GM23248 (cell line): ENCODE data around the gene SLC46A1. TPM values are rescaled to one million over a fixed set of nuclear protein-coding genes. Genes with fewer than 3 reads are reported as not detected.
A peak's percentile ranks its signal among the peaks of the same experiment; 100 is the strongest.

Source experiments
- DNase-seq: peaks from one replicate; pipeline ENCODE4 v3.0.0-alpha.2; 2015
- H2AFZ ChIP-seq: fragments of 200-600 bp; sonication (generic); 2 replicates; pipeline ENCODE4 v1.6.1; 2016; ENCODE audit warnings: antibody characterized with exemption
- H3F3A ChIP-seq: fragments of 200-600 bp; sonication (generic); 2 replicates; pipeline ENCODE4 v1.6.1; 2016; ENCODE audit warnings: mild to moderate bottlenecking, antibody characterized with exemption, mixed run types; ENCODE audit not compliant: insufficient read depth
- H3K27ac ChIP-seq: fragments of 200-600 bp; sonication (generic); 2 replicates; pipeline ENCODE4 v1.5.1; 2016; ENCODE audit warnings: mild to moderate bottlenecking
- H3K27me3 ChIP-seq: fragments of 200-600 bp; sonication (generic); replicated peaks from 2 replicates; pipeline ENCODE4 v1.6.1; 2016; ENCODE audit warnings: mild to moderate bottlenecking; ENCODE audit not compliant: insufficient read depth
- H3K36me3 ChIP-seq: fragments of 200-600 bp; sonication (generic); 2 replicates; pipeline ENCODE4 v1.6.1; 2016; ENCODE audit warnings: low read depth, mild to moderate bottlenecking
- H3K4me1 ChIP-seq: fragments of 200-600 bp; sonication (generic); 2 replicates; pipeline ENCODE4 v1.6.1; 2016; ENCODE audit warnings: mild to moderate bottlenecking; ENCODE audit not compliant: insufficient read depth
- H3K4me2 ChIP-seq: fragments of 200-600 bp; sonication (generic); one replicate; pipeline ENCODE4 v1.6.1; 2016; ENCODE audit warnings: mild to moderate bottlenecking; ENCODE audit not compliant: unreplicated experiment
- H3K4me3 ChIP-seq: fragments of 200-600 bp; sonication (generic); 2 replicates; pipeline ENCODE4 v1.5.1; 2016; ENCODE audit warnings: mild to moderate bottlenecking
- H3K79me2 ChIP-seq: fragments of 200-600 bp; sonication (generic); 2 replicates; pipeline ENCODE4 v1.6.1; 2016; ENCODE audit warnings: mild to moderate bottlenecking; ENCODE audit not compliant: insufficient read depth
- H3K9ac ChIP-seq: fragments of 200-600 bp; sonication (generic); 2 replicates; pipeline ENCODE4 v1.6.1; 2016; ENCODE audit warnings: mild to moderate bottlenecking
- H3K9me2 ChIP-seq: fragments of 200-600 bp; sonication (generic); 2 replicates; pipeline ENCODE4 v1.6.1; 2016; ENCODE audit warnings: mixed run types, mild to moderate bottlenecking, moderate library complexity; ENCODE audit not compliant: insufficient read depth
- H3K9me3 ChIP-seq: fragments of 200-600 bp; sonication (generic); one replicate; pipeline ENCODE4 v1.6.1; 2017; ENCODE audit warnings: low read depth
- H4K20me1 ChIP-seq: fragments of 200-600 bp; sonication (generic); 2 replicates; pipeline ENCODE4 v1.6.0; 2016; ENCODE audit not compliant: insufficient read depth
- EZH2 ChIP-seq: fragments of 200-600 bp; sonication (generic); IDR thresholded peaks from 2 replicates; pipeline ENCODE4 v1.6.1; 2018; ENCODE audit warnings: antibody characterized with exemption, mild to moderate bottlenecking; ENCODE audit not compliant: insufficient read depth, poor library complexity, severe bottlenecking
- EZH2phosphoT487 ChIP-seq: fragments of 200-600 bp; sonication (generic); IDR thresholded peaks from 2 replicates; pipeline ENCODE4 v1.6.1; 2018; ENCODE audit warnings: antibody characterized with exemption, moderate library complexity, mild to moderate bottlenecking, low read depth; ENCODE audit not compliant: insufficient read depth
- WGBS, 2 experiments: methylation state at CpG; one replicate each; pipeline ENCODE4 v1.1.6; 2015 to 2017; ENCODE audit warnings: low lambda C conversion rate in 2 of 2, low coverage in 1 of 2; ENCODE audit errors: missing lambda C conversion rate in 2 of 2; 5-methylcytosine and 5-hydroxymethylcytosine counted together
- in situ Hi-C: fragments of 300-500 bp; cut with MboI; formaldehyde crosslinking; loops from 2 replicates; pipeline ENCODE4 v1.15.0; 2020
- polyA plus RNA-seq: library from polyadenylated mRNA; unstranded; fragments of >200 nt; fragmentation: Nextera tagmentation; extraction: Ambion mirVana; gene quantifications from 2 replicates; pipeline ENCODE4 v1.2.1, GENCODE V29; 2016
- total RNA-seq: library from RNA; depleted of rRNA; stranded (reverse); fragments of >200 nt; shearing (Covaris generic); gene quantifications from 2 replicates; pipeline ENCODE4 v1.2.3, GENCODE V29; 2014

SLC46A1 gene
- total and polyA plus RNA-seq, 2 experiments from 2014 or later, result 4.9 to 11.1 TPM

DNA sequence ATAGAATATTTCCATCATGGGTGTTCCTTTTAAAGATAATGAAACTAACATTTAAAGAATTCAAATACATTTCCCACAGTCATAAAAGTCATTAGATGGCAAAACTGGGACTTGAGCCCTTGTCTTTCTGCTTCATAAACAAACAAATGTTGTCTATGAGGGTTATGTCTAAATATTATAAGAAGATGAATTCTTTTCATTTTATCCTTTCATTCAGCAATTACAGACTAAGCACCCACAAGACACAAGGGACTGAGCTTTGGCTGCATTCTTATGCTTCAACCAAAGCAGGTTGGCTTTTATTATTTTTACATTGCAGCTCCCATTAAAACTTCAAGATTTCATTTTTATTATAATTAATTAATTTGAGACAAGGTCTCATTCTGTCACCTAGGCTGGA, 19.6 kb downstream of the SLC46A1 start:
- no peak for TF ChIP-seq EZH2
- TF ChIP-seq EZH2phosphoT487, result no peak
- H3F3A ChIP-seq, result no peaks in the 10 kb centered on the region
- DNase-seq, result no peak
- H3K4me2 ChIP-seq, result no peak overlapping the region
- H3K9me2 ChIP-seq, result no peaks in the 10 kb centered on the region
- H3K4me3 ChIP-seq, result no peak overlapping the region
- no peaks in the 10 kb centered on the region for H3K4me1 ChIP-seq
- in situ Hi-C loops, result no loop called here
- H3K27ac ChIP-seq, result no peak overlapping the region
- no peaks in the 10 kb centered on the region for H3K27me3 ChIP-seq
- H2AFZ ChIP-seq, result no peak overlapping the region
- peaks cover 8% of the 10 kb centered on the region; the same call in 1 of the 2 replicates for H3K36me3 ChIP-seq
- H3K9me3 ChIP-seq, result no peaks in the 10 kb centered on the region
- no peaks in the 10 kb centered on the region for H3K79me2 ChIP-seq
- H4K20me1 ChIP-seq, result no peaks in the 10 kb centered on the region
- H3K9ac ChIP-seq, result no peak overlapping the region

- no peak overlapping the region for H2AFZ ChIP-seq
- WGBS, 2 experiments, result 98% methylated on average over 8 of the region's 8 CpGs
- H3K79me2 ChIP-seq, result no peaks in the 10 kb centered on the region
- H4K20me1 ChIP-seq, result no peaks in the 10 kb centered on the region
- H3K36me3 ChIP-seq, result 0 out of 2 replicates have a peak, but pooled peaks cover 8% of the 10 kb centered on the region
- H3K4me2 ChIP-seq, result no peak overlapping the region
- H3K9ac ChIP-seq, result no peak overlapping the region
- H3K27ac ChIP-seq, result no peak overlapping the region
- H3F3A ChIP-seq, result no peaks in the 10 kb centered on the region
- in situ Hi-C loops, result no loop called here
- DNase-seq, result no peak
- no peaks in the 10 kb centered on the region for H3K9me3 ChIP-seq
- H3K27me3 ChIP-seq, result no peaks in the 10 kb centered on the region
- TF ChIP-seq EZH2phosphoT487 (no peak), EZH2 (no peak)
- no peaks in the 10 kb centered on the region for H3K9me2 ChIP-seq
- H3K4me1 ChIP-seq, result peaks cover 1% of the 10 kb centered on the region; the same call in 1 of the 2 replicates
- H3K4me3 ChIP-seq, result no peak overlapping the region
Observed at GRCh38 chr17:28385406-28385805, 20.6 kb downstream of the SLC46A1 start.

- no peak overlapping the region for H2AFZ ChIP-seq
Observed at GRCh38 chr17:28385037-28385400, 21.0 kb downstream of the SLC46A1 start.

DNA sequence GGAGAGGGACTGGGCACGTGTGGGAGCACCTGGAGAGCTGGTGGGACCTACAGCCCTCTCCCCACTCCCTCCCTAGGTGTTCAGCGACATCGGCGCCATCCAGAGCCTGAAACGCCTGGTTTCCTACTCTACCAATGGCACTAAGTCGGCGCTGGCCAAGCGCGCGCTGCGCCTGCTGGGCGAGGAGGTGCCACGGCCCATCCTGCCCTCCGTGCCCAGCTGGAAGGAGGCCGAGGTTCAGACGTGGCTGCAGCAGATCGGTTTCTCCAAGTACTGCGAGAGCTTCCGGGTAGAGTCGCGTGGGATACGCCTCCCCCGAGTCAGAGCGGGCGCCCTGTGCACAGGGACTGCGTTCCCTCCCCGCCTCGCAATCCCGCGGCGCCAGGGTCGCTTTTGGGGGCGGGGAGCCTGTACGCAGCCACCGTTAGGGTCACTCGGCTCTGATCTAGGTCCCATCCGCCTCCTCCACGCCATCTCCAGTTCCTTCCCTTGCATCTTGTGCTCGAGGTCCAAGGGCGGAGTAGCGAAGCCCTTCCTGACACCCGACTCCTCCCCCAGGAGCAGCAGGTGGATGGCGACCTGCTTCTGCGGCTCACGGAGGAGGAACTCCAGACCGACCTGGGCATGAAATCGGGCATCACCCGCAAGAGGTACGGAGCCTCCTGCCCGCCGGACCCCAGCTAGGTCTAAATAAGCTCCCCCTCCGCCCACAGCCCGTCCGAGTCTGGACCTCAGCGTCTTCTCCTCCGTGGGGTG, 21.6 kb downstream of the SLC46A1 start:
- in situ Hi-C loops, result no loop called here
- H3K9ac ChIP-seq, result peak overlapping the region; percentile 71
- peak overlapping the region; percentile 76 for H2AFZ ChIP-seq
- TF ChIP-seq EZH2 (no peak), EZH2phosphoT487 (no peak)
- no peaks in the 10 kb centered on the region for H3K27me3 ChIP-seq
- no peaks in the 10 kb centered on the region for H3K9me2 ChIP-seq
- no peaks in the 10 kb centered on the region for H3K9me3 ChIP-seq
- no peak overlapping the region for H3K27ac ChIP-seq
- peak overlapping the region; percentile 76 for H3K4me2 ChIP-seq
- peak; percentile 67 for DNase-seq
- H3K36me3 ChIP-seq, result 0 out of 2 replicates have a peak, but pooled peaks cover 8% of the 10 kb centered on the region
- 20 to 21% methylated on average over 54 to 56 of the region's 56 CpGs for WGBS, 2 experiments
- no peaks in the 10 kb centered on the region for H3F3A ChIP-seq
- peak overlapping the region; percentile 62 for H3K4me3 ChIP-seq
- no peaks in the 10 kb centered on the region for H3K79me2 ChIP-seq
- H3K4me1 ChIP-seq, result peaks cover 6% of the 10 kb centered on the region
- no peaks in the 10 kb centered on the region for H4K20me1 ChIP-seq

More at GRCh38 chr17:28385037-28385400, 21.0 kb downstream of the SLC46A1 start:
- whole genome bisulfite sequencing, 2 experiments, result 55 to 56% methylated on average over 16 to 29 of the region's 29 CpGs
- Histone ChIP-seq H3K36me3 (0 out of 2 replicates have a peak, but pooled peaks cover 8% of the 10 kb centered on the region), H3K79me2 (no peaks in the 10 kb centered on the region), H3K4me2 (no peak overlapping the region), H3K4me1 (peaks cover 5% of the 10 kb centered on the region), H4K20me1 (no peaks in the 10 kb centered on the region), H3K9me3 (no peaks in the 10 kb centered on the region), H3F3A (no peaks in the 10 kb centered on the region), H3K27me3 (no peaks in the 10 kb centered on the region), H3K9me2 (no peaks in the 10 kb centered on the region), H3K4me3 (no peak overlapping the region; the same call in 1 of the 2 replicates), H3K27ac (no peak overlapping the region), H3K9ac (no peak overlapping the region)
- in situ Hi-C loops, result no loop called here
- no peak for DNase-seq
- TF ChIP-seq EZH2phosphoT487 (no peak), EZH2 (no peak)
